GM19395 (cell line): ENCODE measurements around the gene DPYSL3.
"Not testable (repeated sequence)": the region's sequence is repeated elsewhere in the genome, so short reads cannot be mapped to it uniquely, and the experiment has no call there.

Source experiments
- ATAC-seq: cut with Tn5 transposase; IDR thresholded peaks from one replicate; pipeline ENCODE4 v1.9.1; 2021; ENCODE audit warnings: mild to moderate bottlenecking, moderate library complexity; ENCODE audit not compliant: unreplicated experiment

Gene DPYSL3

GRCh38 chr5:147375151-147375550, 134.7 kb downstream of the DPYSL3 start:
- ATAC-seq, result no peak

- ATAC-seq, result no peak
Measured at GRCh38 chr5:147373328-147373727, 136.5 kb downstream of the DPYSL3 start.

- ATAC-seq, result no peak
Measured at GRCh38 chr5:147372191-147372590, 137.7 kb downstream of the DPYSL3 start.

GRCh38 chr5:147371290-147371689, 138.6 kb downstream of the DPYSL3 start:
- no peak for ATAC-seq

- ATAC-seq, result no peak
Measured at GRCh38 chr5:147369742-147370374, 140.0 kb downstream of the DPYSL3 start.

- ATAC-seq, result not testable (repeated sequence)
Measured at GRCh38 chr5:147367381-147367780, 142.5 kb downstream of the DPYSL3 start.

- no peak for ATAC-seq
Measured at GRCh38 chr5:147361441-147362175, 148.3 kb downstream of the DPYSL3 start.

GRCh38 chr5:147360816-147361215, 149.1 kb downstream of the DPYSL3 start:
- no peak for ATAC-seq

GRCh38 chr5:147359581-147359980, 150.3 kb downstream of the DPYSL3 start:
- no peak for ATAC-seq

GRCh38 chr5:147359101-147359500, 150.8 kb downstream of the DPYSL3 start:
- ATAC-seq, result no peak

- no peak for ATAC-seq
Measured at GRCh38 chr5:147349241-147349640, 160.6 kb downstream of the DPYSL3 start.

- no peak for ATAC-seq
Measured at GRCh38 chr5:147348451-147348850, 161.4 kb downstream of the DPYSL3 start.

GRCh38 chr5:147348046-147348445, 161.8 kb downstream of the DPYSL3 start:
- ATAC-seq, result no peak

- ATAC-seq, result no peak
Measured at GRCh38 chr5:147346006-147346561, 163.8 kb downstream of the DPYSL3 start.

- ATAC-seq, result no peak
Measured at GRCh38 chr5:147344861-147345260, 165.0 kb downstream of the DPYSL3 start.

- no peak for ATAC-seq
Measured at GRCh38 chr5:147341345-147341744, 168.5 kb downstream of the DPYSL3 start.

GRCh38 chr5:147340941-147341340, 168.9 kb downstream of the DPYSL3 start:
- ATAC-seq, result no peak
